IMR-90 (cell line): Measurements from ENCODE around the gene NIPAL4. TPM values are rescaled to one million over a fixed set of nuclear protein-coding genes. Genes with fewer than 3 reads are reported as not detected.
A peak's percentile ranks its signal among the peaks of the same experiment; 100 is the strongest.

Experiments used
- ATAC-seq: fragments of 200-7000 bp; cut with Tn5 transposase; 2 replicates; pipeline ENCODE4 v1.9.1; 2020; ENCODE audit warnings: low read depth, mild to moderate bottlenecking, moderate library complexity
- BruUV-seq: library from RNA; stranded (reverse); fragments of 400-500 nt; replicated peaks from 2 replicates; lab custom pipeline; 2021; lab: Mats Ljungman, UMichigan
- CTCF ChIA-PET: fragments of 300-600 bp; formaldehyde crosslinking; extraction: SDS; loops from one replicate; lab custom pipeline; 2021; ENCODE audit warnings: antibody characterized with exemption; lab: Yijun Ruan, JAX
- POLR2A ChIA-PET: fragments of 300-600 bp; sonication (Branson Sonifier 250); formaldehyde crosslinking; loops from one replicate; lab custom pipeline; 2022; ENCODE audit warnings: antibody characterized with exemption; ENCODE audit not compliant: unreplicated experiment; lab: Charles Lee
- DNase-seq: peaks from one replicate; pipeline ENCODE4 v3.0.0; 2013
- H2AFZ ChIP-seq: replicated peaks from 2 replicates; pipeline ENCODE3; 2013; ENCODE audit warnings: low read length, mild to moderate bottlenecking; ENCODE audit not compliant: poor library complexity
- H2AK5ac ChIP-seq: 2 replicates; pipeline ENCODE4 v1.6.1; 2013; ENCODE audit warnings: low read depth, low read length, inconsistent platforms
- H2AK9ac ChIP-seq: replicated peaks from 2 replicates; pipeline ENCODE3; 2013; ENCODE audit warnings: mild to moderate bottlenecking, low read depth, low read length, moderate library complexity; ENCODE audit not compliant: poor library complexity
- H2BK120ac ChIP-seq: 2 replicates; pipeline ENCODE4 v1.6.1; 2013; ENCODE audit warnings: low read depth, low read length, inconsistent platforms
- H2BK15ac ChIP-seq: 3 replicates; pipeline ENCODE4 v1.6.1; 2013; ENCODE audit warnings: low read depth, low read length, inconsistent platforms
- H2BK20ac ChIP-seq: 2 replicates; pipeline ENCODE4 v1.6.1; 2013; ENCODE audit warnings: low read depth, mild to moderate bottlenecking, inconsistent platforms, low read length, moderate library complexity
- H2BK5ac ChIP-seq: 2 replicates; pipeline ENCODE4 v1.6.1; 2013; ENCODE audit warnings: mild to moderate bottlenecking, low read depth, low read length, inconsistent platforms; ENCODE audit not compliant: poor library complexity, severe bottlenecking
- H3K14ac ChIP-seq: replicated peaks from 2 replicates; pipeline ENCODE4 v1.6.1; 2013; ENCODE audit warnings: low read depth, low read length, inconsistent platforms
- H3K18ac ChIP-seq: 2 replicates; pipeline ENCODE4 v1.6.1; 2013; ENCODE audit warnings: low read depth, low read length, control low read depth
- H3K23ac ChIP-seq: 2 replicates; pipeline ENCODE4 v1.6.1; 2013; ENCODE audit warnings: low read depth, low read length, inconsistent platforms
- H3K27ac ChIP-seq: 2 replicates; pipeline ENCODE4 v1.5.1; 2013; ENCODE audit warnings: mild to moderate bottlenecking, control low read depth, low read length; ENCODE audit not compliant: insufficient read depth
- H3K27me3 ChIP-seq: 2 replicates; pipeline ENCODE4 v1.6.1; 2013; ENCODE audit warnings: low read length; ENCODE audit not compliant: control insufficient read depth, insufficient read depth
- H3K36me3 ChIP-seq: 2 replicates; pipeline ENCODE4 v1.6.1; 2013; ENCODE audit warnings: low read length, mixed read lengths; ENCODE audit not compliant: control insufficient read depth, insufficient read depth
- H3K4ac ChIP-seq: 2 replicates; pipeline ENCODE4 v1.6.1; 2013; ENCODE audit warnings: low read depth, low read length, inconsistent platforms
- H3K4me1 ChIP-seq: 2 replicates; pipeline ENCODE4 v1.6.1; 2013; ENCODE audit warnings: low read length, mixed read lengths; ENCODE audit not compliant: control insufficient read depth, insufficient read depth
- H3K4me2 ChIP-seq: 2 replicates; pipeline ENCODE4 v1.6.1; 2013; ENCODE audit warnings: low read depth, mild to moderate bottlenecking, control low read depth, low read length, moderate library complexity
- H3K4me3 ChIP-seq: 2 replicates; pipeline ENCODE4 v1.5.1; 2013; ENCODE audit warnings: low read depth, mild to moderate bottlenecking, control low read depth, low read length, moderate library complexity; ENCODE audit not compliant: insufficient read depth
- H3K56ac ChIP-seq: 2 replicates; pipeline ENCODE4 v1.6.1; 2013; ENCODE audit warnings: low read length, inconsistent platforms; ENCODE audit not compliant: insufficient read depth; ENCODE audit errors: extremely low read depth
- H3K79me1 ChIP-seq, 2 experiments: 2 replicates each; pipeline ENCODE4 v1.6.1; 2013; ENCODE audit warnings: low read length in 2 of 2, inconsistent platforms in 1 of 2, low read depth in 1 of 2
- H3K9ac ChIP-seq: 2 replicates; pipeline ENCODE4 v1.6.1; 2013; ENCODE audit warnings: low read depth, low read length, control low read depth
- H3K9me1 ChIP-seq: 2 replicates; pipeline ENCODE4 v1.6.1; 2013; ENCODE audit warnings: low read length, inconsistent platforms; ENCODE audit not compliant: insufficient read depth
- H3K9me3 ChIP-seq: 2 replicates; pipeline ENCODE4 v1.6.1; 2013; ENCODE audit warnings: low read length; ENCODE audit not compliant: control insufficient read depth, insufficient read depth
- H4K20me1 ChIP-seq: 2 replicates; pipeline ENCODE4 v1.6.1; 2013; ENCODE audit warnings: low read length, inconsistent platforms; ENCODE audit not compliant: insufficient read depth
- H4K5ac ChIP-seq: 2 replicates; pipeline ENCODE4 v1.6.1; 2013; ENCODE audit warnings: mild to moderate bottlenecking, low read depth, low read length, control low read depth
- H4K8ac ChIP-seq, 2 experiments: 2 replicates each; pipeline ENCODE4 v1.6.1; 2013; ENCODE audit warnings: low read depth in 2 of 2, low read length in 2 of 2, control low read depth in 1 of 2, inconsistent platforms in 1 of 2
- H4K91ac ChIP-seq: 2 replicates; pipeline ENCODE4 v1.6.1; 2013; ENCODE audit warnings: low read depth, low read length, inconsistent platforms; ENCODE audit not compliant: insufficient read depth
- BHLHE40 ChIP-seq: fragments of 150-350 bp; IDR thresholded peaks from 2 replicates; pipeline ENCODE4 v1.6.1; 2016; ENCODE audit warnings: mild to moderate bottlenecking, low read depth, low read length
- CEBPB ChIP-seq: IDR thresholded peaks from 2 replicates; pipeline ENCODE4 v1.6.1; 2012; ENCODE audit warnings: low read depth, low read length, improper control_type of control experiment
- CHD1 ChIP-seq: IDR thresholded peaks from 2 replicates; pipeline ENCODE4 v1.6.1; 2012; ENCODE audit warnings: low read depth, low read length, improper control_type of control experiment
- CTCF ChIP-seq: conservative IDR thresholded peaks from 2 replicates; pipeline ENCODE4 v1.5.1; 2012; ENCODE audit warnings: mild to moderate bottlenecking, low read depth, low read length, improper control_type of control experiment
- ELK1 ChIP-seq: fragments of 150-350 bp; IDR thresholded peaks from 2 replicates; pipeline ENCODE4 v1.6.1; 2016; ENCODE audit warnings: low read depth, mild to moderate bottlenecking, low read length, moderate library complexity, borderline replicate concordance
- MAFK ChIP-seq: IDR thresholded peaks from 2 replicates; pipeline ENCODE4 v1.6.1; 2012; ENCODE audit warnings: low read depth, low read length, improper control_type of control experiment
- MAZ ChIP-seq: IDR thresholded peaks from 2 replicates; pipeline ENCODE4 v1.6.1; 2012; ENCODE audit warnings: low read depth, mild to moderate bottlenecking, low read length, improper control_type of control experiment, moderate library complexity, borderline replicate concordance
- MXI1 ChIP-seq: IDR thresholded peaks from 2 replicates; pipeline ENCODE4 v1.6.1; 2012; ENCODE audit warnings: low read depth, mild to moderate bottlenecking, low read length, moderate library complexity, borderline replicate concordance
- NFE2L2 ChIP-seq: fragments of 150-350 bp; IDR thresholded peaks from 2 replicates; pipeline ENCODE4 v1.6.1; 2016; ENCODE audit warnings: low read depth, mild to moderate bottlenecking, low read length
- POLR2A ChIP-seq: IDR thresholded peaks from 2 replicates; pipeline ENCODE4 v1.6.1; 2012; ENCODE audit warnings: mild to moderate bottlenecking, low read depth, low read length
- RAD21 ChIP-seq: IDR thresholded peaks from 2 replicates; pipeline ENCODE4 v1.6.1; 2012; ENCODE audit warnings: low read length, improper control_type of control experiment
- RCOR1 ChIP-seq: IDR thresholded peaks from 2 replicates; pipeline ENCODE4 v1.6.1; 2012; ENCODE audit warnings: mild to moderate bottlenecking, low read length, improper control_type of control experiment; ENCODE audit not compliant: insufficient replicate concordance
- RFX5 ChIP-seq: IDR thresholded peaks from 2 replicates; pipeline ENCODE4 v1.8.0; 2012; ENCODE audit warnings: low read depth, mild to moderate bottlenecking, low read length, moderate library complexity
- SMC3 ChIP-seq: fragments of 150-350 bp; IDR thresholded peaks from 2 replicates; pipeline ENCODE4 v1.6.1; 2016; ENCODE audit warnings: low read depth, mild to moderate bottlenecking, antibody characterized with exemption, low read length, moderate library complexity
- USF2 ChIP-seq: fragments of 150-350 bp; IDR thresholded peaks from 2 replicates; pipeline ENCODE4 v1.6.1; 2017; ENCODE audit warnings: mild to moderate bottlenecking, antibody characterized with exemption, low read length, low read depth
- WGBS, 2 experiments: methylation state at CpG; one replicate each; pipeline versions ENCODE4 v1.1.5 to v1.1.7; 2013; ENCODE audit warnings: missing lambda C conversion rate in 2 of 2; ENCODE audit not compliant: insufficient read length in 1 of 2; ENCODE audit errors: extremely low coverage in 2 of 2; 5-methylcytosine and 5-hydroxymethylcytosine counted together
- dilution Hi-C: fragments of 300-500 bp; cut with HindIII; formaldehyde crosslinking; loops from one replicate; pipeline ENCODE4 v1.14.3; 2018; ENCODE audit warnings: low sequenced_read_pairs; ENCODE audit not compliant: unreplicated experiment
- in situ Hi-C: fragments of 300-500 bp; cut with MboI; formaldehyde crosslinking; loops from 3 replicates; pipeline ENCODE4 v1.14.3; 2019; ENCODE audit warnings: low sequenced_read_pairs, inconsistent platforms, mixed read lengths
- intact Hi-C: fragments of 100-400 bp; cut with micrococcal nuclease; formaldehyde crosslinking; loops from 2 replicates; pipeline ENCODE4 v1.10.0; 2022
- polyA plus RNA-seq, 3 experiments: library from polyadenylated mRNA; depleted of rRNA; stranded (reverse); fragments of >200 nt; gene quantifications; 2 replicates each; pipeline ENCODE4 v1.2.3, GENCODE V29; 2012; ENCODE audit warnings: low replicate concordance in 1 of 3
- total RNA-seq: library from RNA; depleted of rRNA; stranded (reverse); fragments of >200 nt; gene quantifications from 2 replicates; pipeline ENCODE4 v1.2.3, GENCODE V29; 2012

Gene NIPAL4
- total and polyA plus RNA-seq, 2 of the 4 experiments (the other 2 are of a cell fraction) = 0.18 to 0.39 TPM

- TF ChIP-seq MXI1 = no peak
- no peak for TF ChIP-seq CTCF
- no peak for TF ChIP-seq RAD21
These were observed 53.2 kb downstream of the NIPAL4 start (continued) for GRCh38 chr5:157513182-157513581.

- in situ Hi-C loops (no loop called here), dilution Hi-C loops (no loop called here), intact Hi-C loops (loop anchor here (5.0 kb wide), 1 partner anchor 217 kb away; the partner anchor contains the start of gene THG1L)
- Histone ChIP-seq H3K18ac (no peak overlapping the region), H4K5ac (no peak overlapping the region), H2AK9ac (no peak overlapping the region), H3K9me1 (peaks cover 19% of the 10 kb centered on the region), H2BK20ac (no peak overlapping the region), H2AK5ac (no peak overlapping the region), H3K79me1 (peaks cover 29 to 68% of the 10 kb centered on the region in 2 experiments), H3K4ac (no peak overlapping the region), H2AFZ (no peak overlapping the region), H3K4me2 (no peak overlapping the region), H3K27ac (no peak overlapping the region), H3K36me3 (peaks cover 18% of the 10 kb centered on the region), H3K4me1 (peaks cover 20% of the 10 kb centered on the region), H4K91ac (no peak overlapping the region), H3K14ac (no peak overlapping the region), H3K9ac (no peak overlapping the region), H3K4me3 (no peak overlapping the region), H3K56ac (no peak overlapping the region), H2BK120ac (peak overlapping the region; percentile 16; the same call in 1 of the 2 replicates), H3K27me3 (no peaks in the 10 kb centered on the region), H2BK15ac (no peak overlapping the region), H4K20me1 (peaks cover 9% of the 10 kb centered on the region), H2BK5ac (no peak overlapping the region), H3K9me3 (no peaks in the 10 kb centered on the region), H3K23ac (no peak overlapping the region), H4K8ac (no peak overlapping the region)
- ChIA-PET CTCF (no interaction called here), POLR2A (no interaction called here)
- no peak for ATAC-seq
- no CpG with 5 or more reads among the region's 2 CpGs for WGBS, 2 experiments
- no TSS peak for BruUV-seq
- no peak for DNase-seq
- TF ChIP-seq MAFK (no peak), BHLHE40 (no peak), CHD1 (no peak), MAZ (no peak), CEBPB (no peak), NFE2L2 (no peak), SMC3 (no peak), RCOR1 (no peak), RFX5 (no peak), ELK1 (no peak), POLR2A (no peak), USF2 (no peak)
These were observed 55.0 kb downstream of the NIPAL4 start for GRCh38 chr5:157514974-157515373.
